NB4 (cell line): ENCODE results near the gene OCIAD1.

Source experiments
- DNase-seq: peaks from one replicate; pipeline ENCODE4 v3.0.0; 2010; ENCODE audit warnings: low read depth
- H3K4me3 ChIP-seq: one replicate; pipeline ENCODE4 v1.5.1; 2011; ENCODE audit warnings: mild to moderate bottlenecking, low read depth, low read length, moderate library complexity
- CTCF ChIP-seq: IDR thresholded peaks from one replicate; pipeline ENCODE4 v1.5.1; 2012; ENCODE audit warnings: low read depth, low read length
- MYC ChIP-seq: IDR thresholded peaks from 2 replicates; pipeline ENCODE4 v1.6.1; 2011; ENCODE audit warnings: low read depth, low read length
- POLR2A ChIP-seq: IDR thresholded peaks from 2 replicates; pipeline ENCODE4 v1.6.1; 2011; ENCODE audit warnings: mild to moderate bottlenecking; ENCODE audit not compliant: insufficient read length; ENCODE audit errors: extremely low read depth
- TF ChIP-seq, protein P1 (sequence below): IDR thresholded peaks from 2 replicates; pipeline ENCODE4 v1.6.1; 2011; ENCODE audit warnings: low read depth, low read length

The OCIAD1 gene

DNA sequence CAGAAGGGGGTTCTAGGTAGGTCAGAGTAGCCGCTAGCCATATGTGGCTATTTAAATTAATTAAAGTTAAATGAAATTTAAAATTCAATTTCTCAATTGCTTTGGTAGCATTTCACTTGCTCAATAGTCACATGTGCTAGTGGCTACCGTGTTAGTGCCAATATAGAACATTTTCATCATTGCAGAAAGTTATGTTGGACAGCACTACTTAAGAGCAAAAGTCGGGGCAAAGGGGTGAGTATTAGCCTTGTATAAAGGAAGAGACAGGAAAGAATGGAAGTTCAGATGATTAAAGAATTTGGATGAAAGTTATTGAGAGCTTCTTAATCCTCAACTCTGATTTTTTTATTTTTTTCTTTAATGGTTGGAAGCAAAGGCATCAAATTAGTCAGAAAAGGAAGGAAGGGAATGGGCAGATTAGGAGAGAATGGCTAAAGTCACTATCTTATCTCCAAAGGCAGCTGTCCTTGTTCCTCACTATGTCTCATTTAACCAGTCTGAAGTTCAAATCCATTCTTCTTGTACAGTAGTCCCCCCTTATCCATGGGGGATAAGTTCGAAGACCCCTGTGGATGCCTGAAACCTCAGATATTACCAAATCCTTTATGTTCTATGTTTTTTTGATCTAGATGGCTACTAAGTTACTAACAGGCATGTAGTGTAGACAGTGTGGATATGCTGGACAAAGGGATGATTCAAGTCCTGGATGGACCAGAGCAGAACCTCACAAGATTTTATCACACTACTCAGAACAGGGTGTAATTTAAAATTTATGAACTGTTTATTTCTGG is 22.9 kb downstream of the OCIAD1 start:
- no peak overlapping the region for H3K4me3 ChIP-seq
- TF ChIP-seq MYC (no peak), CTCF (no peak), POLR2A (no peak)
- TF ChIP-seq, protein P1, sequence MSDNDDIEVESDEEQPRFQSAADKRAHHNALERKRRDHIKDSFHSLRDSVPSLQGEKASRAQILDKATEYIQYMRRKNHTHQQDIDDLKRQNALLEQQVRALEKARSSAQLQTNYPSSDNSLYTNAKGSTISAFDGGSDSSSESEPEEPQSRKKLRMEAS = no peak
- no peak for DNase-seq

GRCh38 chr4:48854395-48854683 is 23.5 kb downstream of the OCIAD1 start:
- TF ChIP-seq, protein P1 = no peak
- TF ChIP-seq POLR2A = no peak
- TF ChIP-seq MYC = no peak
- TF ChIP-seq CTCF = no peak
- DNase-seq = no peak
- no peak overlapping the region for H3K4me3 ChIP-seq

DNA sequence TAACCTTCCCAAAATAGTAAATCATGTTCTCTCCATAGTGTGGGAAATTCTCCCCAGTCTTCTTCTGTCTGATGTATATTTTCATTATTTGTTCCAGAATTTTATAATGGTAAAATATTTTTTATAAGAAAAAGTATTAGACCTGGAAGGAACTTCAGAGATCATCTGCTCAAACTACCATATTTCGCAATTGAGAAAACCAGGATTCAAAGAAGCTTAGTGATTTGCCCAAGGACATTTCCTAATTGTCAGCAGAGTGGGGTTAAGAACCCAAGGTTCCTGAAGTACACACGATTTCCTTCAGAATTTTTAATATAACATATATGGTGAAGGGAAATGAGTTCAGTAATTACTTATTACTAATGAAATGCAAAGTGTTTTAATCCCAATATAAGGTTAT is 24.1 kb downstream of the OCIAD1 start:
- no peak overlapping the region for H3K4me3 ChIP-seq
- DNase-seq = no peak
- TF ChIP-seq MYC = no peak

- TF ChIP-seq MYC (no peak), CTCF (no peak), POLR2A (no peak)
- TF ChIP-seq, protein P1 = no peak
- H3K4me3 ChIP-seq = no peak overlapping the region
- peak; percentile 41 for DNase-seq
Observed at GRCh38 chr4:48858130-48858529, 27.2 kb downstream of the OCIAD1 start.

DNA sequence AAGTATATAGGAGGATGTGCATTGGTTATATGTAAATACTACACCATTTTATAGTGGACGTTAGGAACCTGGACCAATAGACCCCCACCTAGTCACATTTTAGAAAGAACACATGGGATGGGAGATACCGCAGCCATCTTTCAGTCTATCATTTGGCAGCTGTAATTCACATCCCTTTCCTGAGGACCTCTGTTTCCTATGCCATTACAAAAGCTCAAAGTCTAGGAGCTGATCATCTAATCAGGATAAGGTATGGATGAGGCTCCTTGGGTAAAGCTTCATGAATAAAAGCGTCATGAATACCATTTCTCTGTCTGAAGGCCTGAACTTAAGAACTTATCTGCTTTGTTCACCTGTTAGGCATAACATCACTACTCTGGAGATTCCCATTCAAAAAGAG is 31.1 kb downstream of the OCIAD1 start:
- TF ChIP-seq, protein P1 = no peak
- no peak for TF ChIP-seq CTCF
- no peak for TF ChIP-seq POLR2A
- no peak for TF ChIP-seq MYC
- no peak overlapping the region for H3K4me3 ChIP-seq
- DNase-seq = no peak

DNA sequence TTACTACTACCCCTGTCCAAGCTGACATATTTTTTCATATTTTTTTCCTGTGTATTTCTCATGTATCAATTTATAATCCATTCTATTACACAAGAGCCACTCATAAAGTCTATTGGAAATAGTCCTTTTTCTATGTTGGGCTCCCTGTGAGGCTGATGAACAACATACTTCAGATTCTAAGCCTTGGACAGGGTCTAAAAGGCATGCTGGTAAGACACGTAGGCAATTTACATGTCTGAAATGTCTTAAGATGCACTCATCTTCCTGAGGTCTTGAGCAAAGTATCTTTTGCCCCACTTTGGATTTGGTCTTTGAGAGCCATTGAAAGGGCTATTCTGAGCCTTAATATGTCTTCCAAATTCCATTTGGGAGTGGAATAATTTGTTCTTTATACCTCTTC is 31.8 kb downstream of the OCIAD1 start:
- no peak for DNase-seq
- no peak for TF ChIP-seq POLR2A
- TF ChIP-seq, protein P1 = no peak
- TF ChIP-seq CTCF = no peak
- no peak for TF ChIP-seq MYC
- H3K4me3 ChIP-seq = no peak overlapping the region
